KOPT-K1 (cell line): ENCODE data around the gene LY6G5C.

Source experiments
- H3K27ac ChIP-seq: fragments of 200-600 bp; sonication (generic); 2 replicates; pipeline ENCODE4 v1.5.1; 2016; ENCODE audit warnings: antibody characterized with exemption, mild to moderate bottlenecking, low read depth, low read length; ENCODE audit not compliant: poor library complexity, severe bottlenecking
- H3K36me3 ChIP-seq: fragments of 200-600 bp; sonication (generic); 2 replicates; pipeline ENCODE4 v1.5.1; 2017; ENCODE audit warnings: antibody characterized with exemption, mild to moderate bottlenecking, low read length, moderate library complexity; ENCODE audit not compliant: insufficient read depth
- H3K9me3 ChIP-seq: fragments of 200-600 bp; sonication (generic); 2 replicates; pipeline ENCODE4 v1.5.1; 2017; ENCODE audit warnings: antibody characterized with exemption, low read length, mild to moderate bottlenecking; ENCODE audit not compliant: insufficient read depth, poor library complexity, severe bottlenecking

Gene LY6G5C

GRCh38 chr6:31632279-31632946 lies 48.5 kb downstream of the LY6G5C start:
- no peak overlapping the region for H3K27ac ChIP-seq
- H3K36me3 ChIP-seq = peaks cover 100% of the 10 kb centered on the region
- no peaks in the 10 kb centered on the region for H3K9me3 ChIP-seq

DNA sequence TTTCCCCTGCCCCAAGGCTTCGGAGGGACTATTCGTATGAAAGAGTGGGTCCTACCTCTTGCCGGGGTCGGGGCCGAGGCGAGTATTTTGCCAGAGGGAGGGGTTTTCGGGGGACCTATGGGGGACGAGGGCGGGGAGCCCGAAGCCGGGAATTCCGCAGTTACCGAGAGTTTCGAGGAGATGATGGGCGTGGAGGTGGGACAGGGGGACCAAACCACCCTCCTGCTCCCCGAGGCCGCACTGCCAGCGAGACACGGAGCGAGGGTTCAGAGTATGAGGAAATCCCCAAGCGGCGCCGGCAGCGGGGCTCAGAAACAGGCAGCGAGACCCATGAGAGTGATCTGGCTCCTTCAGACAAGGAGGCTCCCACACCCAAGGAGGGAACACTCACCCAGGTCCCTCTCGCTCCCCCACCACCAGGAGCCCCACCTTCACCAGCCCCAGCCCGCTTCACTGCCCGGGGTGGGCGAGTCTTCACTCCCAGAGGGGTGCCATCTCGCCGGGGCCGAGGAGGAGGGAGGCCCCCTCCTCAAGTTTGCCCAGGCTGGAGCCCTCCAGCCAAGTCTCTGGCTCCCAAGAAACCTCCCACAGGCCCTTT lies 49.1 kb downstream of the LY6G5C start:
- no peaks in the 10 kb centered on the region for H3K9me3 ChIP-seq
- H3K36me3 ChIP-seq = peaks cover 100% of the 10 kb centered on the region
- no peak overlapping the region for H3K27ac ChIP-seq

DNA sequence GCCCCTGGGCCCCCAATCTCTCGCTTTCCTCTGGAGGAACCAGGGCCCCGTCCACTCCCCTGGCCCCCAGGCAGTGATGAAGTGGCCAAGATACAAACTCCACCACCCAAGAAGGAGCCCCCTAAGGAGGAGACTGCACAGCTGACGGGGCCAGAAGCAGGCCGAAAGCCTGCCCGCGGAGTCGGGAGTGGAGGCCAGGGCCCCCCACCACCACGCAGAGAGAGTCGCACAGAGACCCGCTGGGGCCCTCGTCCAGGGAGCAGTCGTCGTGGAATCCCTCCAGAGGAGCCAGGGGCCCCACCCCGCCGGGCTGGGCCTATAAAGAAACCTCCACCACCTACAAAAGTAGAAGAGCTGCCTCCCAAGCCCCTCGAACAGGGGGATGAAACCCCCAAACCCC lies 49.7 kb downstream of the LY6G5C start:
- Histone ChIP-seq H3K36me3 (peaks cover 100% of the 10 kb centered on the region), H3K9me3 (no peaks in the 10 kb centered on the region), H3K27ac (no peak overlapping the region)

GRCh38 chr6:31630177-31630934 lies 50.5 kb downstream of the LY6G5C start:
- Histone ChIP-seq H3K27ac (no peak overlapping the region), H3K36me3 (peaks cover 100% of the 10 kb centered on the region), H3K9me3 (no peaks in the 10 kb centered on the region)

DNA sequence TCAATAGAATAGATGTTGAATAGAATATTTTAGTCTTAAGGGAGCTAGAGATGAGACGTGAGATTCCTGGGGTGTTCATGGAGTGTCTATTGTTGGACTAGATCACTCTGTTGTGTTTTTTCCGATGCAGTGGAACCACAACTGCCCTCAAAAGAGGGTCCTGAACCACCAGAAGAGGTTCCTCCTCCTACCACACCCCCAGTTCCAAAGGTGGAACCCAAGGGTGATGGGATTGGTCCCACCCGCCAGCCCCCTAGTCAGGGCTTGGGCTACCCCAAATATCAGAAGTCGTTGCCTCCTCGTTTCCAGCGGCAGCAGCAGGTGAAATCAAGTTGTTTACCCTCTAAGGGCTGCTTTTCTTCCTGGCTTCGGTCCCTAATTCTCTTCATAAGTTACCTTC lies 51.9 kb downstream of the LY6G5C start:
- no peaks in the 10 kb centered on the region for H3K9me3 ChIP-seq
- H3K36me3 ChIP-seq = peaks cover 100% of the 10 kb centered on the region
- H3K27ac ChIP-seq = no peak overlapping the region

DNA sequence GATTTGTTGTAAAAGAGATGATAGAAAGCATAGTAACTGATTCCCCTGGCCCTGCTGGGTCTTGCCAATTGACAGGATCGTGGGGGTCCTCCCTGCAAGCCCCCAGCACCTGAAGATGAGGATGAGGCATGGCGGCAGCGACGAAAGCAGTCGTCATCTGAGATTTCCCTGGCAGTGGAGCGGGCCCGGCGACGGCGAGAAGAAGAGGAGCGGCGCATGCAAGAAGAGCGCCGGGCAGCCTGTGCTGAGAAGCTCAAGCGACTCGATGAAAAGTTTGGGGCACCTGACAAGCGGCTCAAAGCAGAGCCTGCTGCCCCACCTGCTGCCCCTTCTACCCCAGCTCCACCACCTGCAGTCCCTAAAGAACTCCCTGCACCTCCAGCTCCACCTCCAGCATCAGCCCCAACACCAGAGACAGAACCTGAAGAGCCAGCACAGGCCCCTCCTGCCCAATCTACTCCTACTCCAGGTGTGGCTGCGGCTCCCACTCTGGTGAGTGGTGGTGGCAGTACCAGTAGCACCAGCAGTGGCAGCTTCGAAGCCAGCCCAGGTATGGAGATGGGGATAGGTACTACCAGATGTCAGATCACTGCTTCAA lies 53.1 kb downstream of the LY6G5C start:
- H3K27ac ChIP-seq = no peak overlapping the region
- peaks cover 100% of the 10 kb centered on the region for H3K36me3 ChIP-seq
- H3K9me3 ChIP-seq = no peaks in the 10 kb centered on the region

DNA sequence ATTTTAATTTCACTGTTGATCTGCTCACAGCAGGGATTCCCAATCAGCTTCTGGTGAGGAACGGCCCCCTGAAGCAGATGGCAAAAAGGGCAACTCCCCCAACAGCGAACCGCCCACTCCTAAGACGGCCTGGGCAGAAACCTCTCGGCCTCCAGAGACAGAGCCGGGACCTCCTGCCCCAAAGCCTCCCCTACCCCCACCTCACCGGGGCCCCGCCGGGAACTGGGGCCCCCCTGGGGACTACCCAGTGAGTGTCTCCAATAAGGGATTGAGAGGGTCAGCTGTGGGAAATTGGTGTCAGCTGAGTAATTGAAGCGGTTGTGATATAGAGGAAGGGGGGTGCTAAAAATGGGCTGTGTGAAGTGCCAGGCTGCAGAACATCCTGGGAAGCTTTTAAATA lies 53.9 kb downstream of the LY6G5C start:
- no peak overlapping the region for H3K27ac ChIP-seq
- H3K9me3 ChIP-seq = no peaks in the 10 kb centered on the region
- peaks cover 100% of the 10 kb centered on the region for H3K36me3 ChIP-seq
